HepG2 (cell line): ENCODE measurements around the gene CACNA1D. TPM values are rescaled to one million over a fixed set of nuclear protein-coding genes. Genes with fewer than 3 reads are reported as not detected.

Experiments used
- ATAC-seq: fragments of 200-7000 bp; cut with Tn5 transposase; 3 replicates; pipeline ENCODE4 v1.9.1; 2020; ENCODE audit warnings: mild to moderate bottlenecking, moderate library complexity
- BruUV-seq: library from RNA; stranded (reverse); fragments of 400-500 nt; replicated peaks from 2 replicates; lab custom pipeline; 2021; lab: Mats Ljungman, UMichigan
- CTCF ChIA-PET: fragments of 300-600 bp; formaldehyde crosslinking; extraction: SDS; loops from one replicate; lab custom pipeline; 2021; ENCODE audit warnings: low total read pairs, inconsistent platforms, low intra/inter-chr PET ratio; lab: Yijun Ruan, JAX
- POLR2A ChIA-PET: fragments of 350-600 bp; sonication (Branson Sonifier 250); formaldehyde crosslinking; loops from one replicate; lab custom pipeline; 2020; ENCODE audit warnings: antibody characterized with exemption, inconsistent platforms; lab: Yijun Ruan, JAX
- DNase-seq: peaks from one replicate; pipeline ENCODE4 v3.0.0-alpha.2; 2015; ENCODE audit warnings: low spot score
- FAIRE-seq: peaks from 3 replicates; lab custom pipeline; 2011; peaks lifted over from hg19 to GRCh38; lab: Jason Lieb, UNC
- H2AFZ ChIP-seq: one replicate; pipeline ENCODE4 v1.6.1; 2011; ENCODE audit warnings: low read length, inconsistent platforms
- H3K27ac ChIP-seq: fragments of 300-600 bp; 3 replicates; pipeline ENCODE4 v1.8.0; 2011; ENCODE audit warnings: mixed run types, mild to moderate bottlenecking, mixed read lengths, low read length, inconsistent platforms; ENCODE audit not compliant: insufficient read depth; ENCODE audit errors: extremely low read length
- H3K27me3 ChIP-seq, 2 experiments: fragments of 200-600 bp in 1 of 2; 2 replicates in 1 of 2; 3 replicates in 1 of 2; pipeline versions ENCODE4 v1.6.0 to v1.8.0; 2011; ENCODE audit warnings: low read length in 2 of 2, mild to moderate bottlenecking in 2 of 2, moderate library complexity in 2 of 2, inconsistent platforms in 1 of 2; ENCODE audit not compliant: insufficient read depth in 2 of 2, control insufficient read depth in 1 of 2
- H3K36me3 ChIP-seq, 2 experiments: fragments of 200-600 bp in 1 of 2; replicated peaks in 1 of 2; 2 replicates in 1 of 2; 3 replicates in 1 of 2; pipeline versions ENCODE4 v1.5.1 to v1.8.0; 2011; ENCODE audit warnings: low read length in 2 of 2, inconsistent platforms in 1 of 2; ENCODE audit not compliant: insufficient read depth in 2 of 2, control insufficient read depth in 1 of 2
- H3K4me1 ChIP-seq: 2 replicates; pipeline ENCODE4 v1.5.1; 2012; ENCODE audit warnings: low read length, inconsistent platforms; ENCODE audit not compliant: insufficient read depth
- H3K4me2 ChIP-seq: 2 replicates; pipeline ENCODE4 v1.6.0; 2011; ENCODE audit warnings: low read depth, low read length, inconsistent platforms
- H3K4me3 ChIP-seq, 3 experiments: fragments of 200-600 bp in 1 of 3; sonication (generic), shearing (Covaris generic) in 1 of 3; replicated peaks in 1 of 3; 2 replicates each; pipeline ENCODE4 v1.5.1; 2011 to 2016; ENCODE audit warnings: low read length in 3 of 3, inconsistent platforms in 2 of 3, low read depth in 2 of 3, mild to moderate bottlenecking in 2 of 3, control low read depth in 1 of 3, mixed read lengths in 1 of 3; ENCODE audit not compliant: insufficient read depth in 1 of 3
- H3K79me2 ChIP-seq: one replicate; pipeline ENCODE4 v1.6.1; 2011; ENCODE audit warnings: low read length, inconsistent platforms; ENCODE audit not compliant: insufficient read depth
- H3K9ac ChIP-seq: 2 replicates; pipeline ENCODE4 v1.6.0; 2011; ENCODE audit warnings: mild to moderate bottlenecking, low read depth, low read length, inconsistent platforms; ENCODE audit not compliant: insufficient read depth
- H3K9me3 ChIP-seq: 2 replicates; pipeline ENCODE4 v1.5.1; 2012; ENCODE audit warnings: mild to moderate bottlenecking, low read length
- H4K20me1 ChIP-seq: 2 replicates; pipeline ENCODE4 v1.6.0; 2011; ENCODE audit warnings: inconsistent platforms, mild to moderate bottlenecking, low read length, moderate library complexity; ENCODE audit not compliant: insufficient read depth
- ATF1 ChIP-seq: IDR thresholded peaks from 2 replicates; pipeline ENCODE4 v1.6.1; 2016; ENCODE audit warnings: mild to moderate bottlenecking, control low read depth
- CREM ChIP-seq, 2 experiments: sonication (generic) in 1 of 2; formaldehyde crosslinking in 1 of 2; IDR thresholded peaks; 2 replicates each; pipeline versions ENCODE4 v1.4.0 to v1.6.1; 2016 to 2020; ENCODE audit warnings: antibody characterized with exemption in 1 of 2, mild to moderate bottlenecking in 1 of 2, missing genetic modification reagents in 1 of 2
- DBP ChIP-seq: sonication (generic); formaldehyde crosslinking; IDR thresholded peaks from 2 replicates; pipeline ENCODE4 v1.4.0; 2020; ENCODE audit warnings: missing genetic modification reagents; ENCODE audit errors: not compliant biosample characterization
- ETV5 ChIP-seq: IDR thresholded peaks from 2 replicates; pipeline ENCODE4 v1.6.1; 2018; ENCODE audit warnings: missing biosample characterization, missing genetic modification reagents, inconsistent platforms, borderline replicate concordance
- FOXK2 ChIP-seq: fragments of 450-650 bp; IDR thresholded peaks from 2 replicates; pipeline ENCODE4 v1.6.1; 2016
- HNRNPUL1 ChIP-seq: fragments of 200-400 bp; formaldehyde crosslinking; IDR thresholded peaks from 2 replicates; pipeline ENCODE4 v1.6.1; 2017; ENCODE audit warnings: low read depth, mild to moderate bottlenecking, low read length, moderate library complexity
- KDM3A ChIP-seq: IDR thresholded peaks from 2 replicates; pipeline ENCODE4 v1.6.1; 2018; ENCODE audit warnings: low read depth, missing compliant biosample characterization
- KLF6 ChIP-seq: IDR thresholded peaks from 2 replicates; pipeline ENCODE4 v1.8.0; 2016; ENCODE audit warnings: missing biosample characterization, missing genetic modification reagents
- MEF2D ChIP-seq: sonication (generic); formaldehyde crosslinking; IDR thresholded peaks from 2 replicates; pipeline ENCODE4 v1.5.1; 2020; ENCODE audit warnings: mild to moderate bottlenecking, missing genetic modification reagents
- MTF1 ChIP-seq: sonication (generic); formaldehyde crosslinking; IDR thresholded peaks from 2 replicates; pipeline ENCODE4 v1.5.0; 2020; ENCODE audit warnings: missing genetic modification reagents
- RARG ChIP-seq: sonication (generic); formaldehyde crosslinking; IDR thresholded peaks from 2 replicates; pipeline ENCODE4 v1.4.0; 2020; ENCODE audit warnings: low read depth, mild to moderate bottlenecking, missing genetic modification reagents
- SIN3B ChIP-seq: fragments of 150-350 bp; IDR thresholded peaks from 2 replicates; pipeline ENCODE4 v1.6.1; 2014; ENCODE audit warnings: low read length
- SRY ChIP-seq: sonication (generic); formaldehyde crosslinking; IDR thresholded peaks from 2 replicates; pipeline ENCODE4 v1.8.0; 2022; ENCODE audit warnings: mild to moderate bottlenecking, missing genetic modification reagents
- WGBS: methylation state at CpG from one replicate; pipeline ENCODE4 v1.1.6; 2017; ENCODE audit warnings: low lambda C conversion rate; 5-methylcytosine and 5-hydroxymethylcytosine counted together
- in situ Hi-C: cut with HindIII; loops from 2 replicates; pipeline ENCODE4 v1.10.0; 2017; ENCODE audit warnings: low pct_unique_long_range_greater_than_20kb; ENCODE audit not compliant: extremely low pct_ligation_motif_present
- intact Hi-C: fragments of 100-400 bp; cut with micrococcal nuclease; formaldehyde crosslinking; loops from one replicate; pipeline ENCODE4 v1.10.0; 2022; ENCODE audit not compliant: unreplicated experiment
- polyA plus RNA-seq, 8 experiments: library from polyadenylated mRNA; depleted of rRNA in 3 of 8; stranded (reverse) in 7 of 8; unstranded in 1 of 8; fragments of >200 nt; fragmentation: Illumina TruSeq in 4 of 8; extraction: Trizol in 4 of 8; gene quantifications; 2 replicates each; pipeline versions ENCODE4 v1.2.1 to v1.2.3, GENCODE V29; 2011 to 2016; ENCODE audit warnings: low read depth in 4 of 8, missing spikeins in 1 of 8, mixed read lengths in 1 of 8; ENCODE audit not compliant: insufficient read depth in 1 of 8
- total RNA-seq, 5 experiments: library from RNA; depleted of rRNA; stranded (reverse); fragments of >200 nt; fragmentation: Illumina TruSeq; extraction: Trizol; gene quantifications; 2 replicates each; pipeline ENCODE4 v1.2.3, GENCODE V29; 2016; ENCODE audit warnings: low read depth in 1 of 5
- TF ChIP-seq, protein P1 (sequence below): sonication (generic); formaldehyde crosslinking; IDR thresholded peaks from 2 replicates; pipeline ENCODE4 v1.5.0; 2020; ENCODE audit warnings: missing genetic modification reagents
- TF ChIP-seq, protein P2 (sequence below): sonication (generic); formaldehyde crosslinking; IDR thresholded peaks from 2 replicates; pipeline ENCODE4 v1.8.1; 2023; ENCODE audit warnings: mild to moderate bottlenecking, missing genetic modification reagents
- TF ChIP-seq, protein P3 (sequence below): sonication (generic); formaldehyde crosslinking; IDR thresholded peaks from 2 replicates; pipeline ENCODE4 v1.4.0; 2020; ENCODE audit warnings: missing genetic modification reagents

CACNA1D gene
- total and polyA plus RNA-seq, 2 of the 13 experiments (the other 11 are each of a cell fraction or from before 2014, with no cell fraction given) = 0.26 to 0.38 TPM

GRCh38 chr3:53483821-53484220, 10.6 kb upstream of the CACNA1D start:
- TF ChIP-seq, protein P1, sequence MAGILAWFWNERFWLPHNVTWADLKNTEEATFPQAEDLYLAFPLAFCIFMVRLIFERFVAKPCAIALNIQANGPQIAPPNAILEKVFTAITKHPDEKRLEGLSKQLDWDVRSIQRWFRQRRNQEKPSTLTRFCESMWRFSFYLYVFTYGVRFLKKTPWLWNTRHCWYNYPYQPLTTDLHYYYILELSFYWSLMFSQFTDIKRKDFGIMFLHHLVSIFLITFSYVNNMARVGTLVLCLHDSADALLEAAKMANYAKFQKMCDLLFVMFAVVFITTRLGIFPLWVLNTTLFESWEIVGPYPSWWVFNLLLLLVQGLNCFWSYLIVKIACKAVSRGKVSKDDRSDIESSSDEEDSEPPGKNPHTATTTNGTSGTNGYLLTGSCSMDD = no peak
- TF ChIP-seq KDM3A (CRISPR knock-in tag) (no peak), SIN3B (no peak)
- Histone ChIP-seq H3K4me1 (peaks cover 62% of the 10 kb centered on the region), H3K9me3 (no peaks in the 10 kb centered on the region), H2AFZ (no peak overlapping the region), H3K9ac (no peak overlapping the region), H3K27me3 (no peaks in the 10 kb centered on the region), H4K20me1 (no peaks in the 10 kb centered on the region), H3K27ac (no peak overlapping the region), H3K4me2 (no peak overlapping the region), H3K4me3 (no peak overlapping the region), H3K79me2 (no peaks in the 10 kb centered on the region), H3K36me3 (no peaks in the 10 kb centered on the region)
- ATAC-seq (no peak), FAIRE-seq (no peak), DNase-seq (no peak)
- WGBS = 96% methylated on average over 2 of the region's 2 CpGs
- POLR2A ChIA-PET = interaction anchor here (1.0 kb wide), 1 partner anchor 11 kb away, joined by 3 read pairs; no protein-coding TSS in a partner anchor
- BruUV-seq = no TSS peak
- intact Hi-C loops = no loop called here
- in situ Hi-C loops = no loop called here
- CTCF ChIA-PET = no interaction called here

DNA sequence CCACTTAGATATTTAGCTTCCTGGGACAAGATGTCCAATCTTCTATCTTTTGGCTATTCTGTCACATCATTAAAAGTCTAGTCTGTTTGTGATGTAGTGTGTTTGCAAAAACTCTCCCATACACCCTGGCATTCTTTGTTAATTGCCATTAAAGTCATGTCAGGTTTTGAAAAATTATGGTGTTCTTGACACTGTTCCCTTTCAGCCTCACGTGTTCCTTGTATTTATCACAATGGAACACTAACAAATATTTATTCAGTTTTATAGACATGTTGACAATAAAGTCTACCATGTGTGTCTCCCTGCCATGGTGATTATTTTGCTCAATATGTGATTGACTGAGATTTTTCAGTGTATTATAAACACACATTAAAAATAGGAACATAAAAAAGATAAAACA, 9.4 kb upstream of the CACNA1D start:
- Histone ChIP-seq H2AFZ (no peak overlapping the region), H3K27me3 (peaks cover 0 to 1% of the 10 kb centered on the region in 2 experiments; a peak in 1 of 5 replicates), H3K4me1 (peaks cover 62% of the 10 kb centered on the region), H3K36me3 (no peaks in the 10 kb centered on the region), H3K9ac (no peak overlapping the region), H3K4me3 (no peak overlapping the region), H3K27ac (no peak overlapping the region), H3K4me2 (no peak overlapping the region), H4K20me1 (no peaks in the 10 kb centered on the region), H3K9me3 (no peaks in the 10 kb centered on the region), H3K79me2 (no peaks in the 10 kb centered on the region)
- DNase-seq (no peak), ATAC-seq (no peak), FAIRE-seq (no peak)
- no TSS peak for BruUV-seq
- ChIA-PET CTCF (no interaction called here), POLR2A (interaction anchor here (1.0 kb wide), 1 partner anchor 12 kb away, joined by 3 read pairs; no protein-coding TSS in a partner anchor)
- intact Hi-C loops (no loop called here), in situ Hi-C loops (no loop called here)
- WGBS = 85% methylated on average over 1 of the region's 1 CpG
- TF ChIP-seq HNRNPUL1 = no peak
- no peak for TF ChIP-seq CREM (IDR thresholded peaks at IDR 0.05)
- no peak for TF ChIP-seq CREM (CRISPR knock-in tag; IDR thresholded peaks at IDR 0.05)
- TF ChIP-seq, protein P2, sequence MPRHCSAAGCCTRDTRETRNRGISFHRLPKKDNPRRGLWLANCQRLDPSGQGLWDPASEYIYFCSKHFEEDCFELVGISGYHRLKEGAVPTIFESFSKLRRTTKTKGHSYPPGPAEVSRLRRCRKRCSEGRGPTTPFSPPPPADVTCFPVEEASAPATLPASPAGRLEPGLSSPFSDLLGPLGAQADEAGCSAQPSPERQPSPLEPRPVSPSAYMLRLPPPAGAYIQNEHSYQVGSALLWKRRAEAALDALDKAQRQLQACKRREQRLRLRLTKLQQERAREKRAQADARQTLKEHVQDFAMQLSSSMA (CRISPR knock-in tag) = no peak
- no peak for TF ChIP-seq DBP (CRISPR knock-in tag)
- TF ChIP-seq MTF1 = no peak
- TF ChIP-seq ETV5 = no peak
- no peak for TF ChIP-seq ATF1 (CRISPR knock-in tag)
- no peak for TF ChIP-seq FOXK2
- TF ChIP-seq SRY (CRISPR knock-in tag) = no peak
- TF ChIP-seq, protein P3, sequence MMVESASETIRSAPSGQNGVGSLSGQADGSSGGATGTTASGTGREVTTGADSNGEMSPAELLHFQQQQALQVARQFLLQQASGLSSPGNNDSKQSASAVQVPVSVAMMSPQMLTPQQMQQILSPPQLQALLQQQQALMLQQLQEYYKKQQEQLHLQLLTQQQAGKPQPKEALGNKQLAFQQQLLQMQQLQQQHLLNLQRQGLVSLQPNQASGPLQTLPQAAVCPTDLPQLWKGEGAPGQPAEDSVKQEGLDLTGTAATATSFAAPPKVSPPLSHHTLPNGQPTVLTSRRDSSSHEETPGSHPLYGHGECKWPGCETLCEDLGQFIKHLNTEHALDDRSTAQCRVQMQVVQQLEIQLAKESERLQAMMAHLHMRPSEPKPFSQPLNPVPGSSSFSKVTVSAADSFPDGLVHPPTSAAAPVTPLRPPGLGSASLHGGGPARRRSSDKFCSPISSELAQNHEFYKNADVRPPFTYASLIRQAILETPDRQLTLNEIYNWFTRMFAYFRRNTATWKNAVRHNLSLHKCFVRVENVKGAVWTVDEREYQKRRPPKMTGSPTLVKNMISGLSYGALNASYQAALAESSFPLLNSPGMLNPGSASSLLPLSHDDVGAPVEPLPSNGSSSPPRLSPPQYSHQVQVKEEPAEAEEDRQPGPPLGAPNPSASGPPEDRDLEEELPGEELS = no peak
- TF ChIP-seq RARG = no peak
- TF ChIP-seq MEF2D = no peak
- no peak for TF ChIP-seq KLF6 (CRISPR knock-in tag)
